ENCODE results near the gene DUS2. TPM values are rescaled to one million over a fixed set of nuclear protein-coding genes. Genes with fewer than 3 reads are reported as not detected.

The DUS2 gene
- total RNA-seq, 1 experiment from 2014 or later = 27.9 TPM

GRCh38 chr16:68013440-68013839 is 9.6 kb upstream of the DUS2 start:
- peaks cover 6% of the 10 kb centered on the region for H3K4me1 Mint-ChIP-seq
- H3K9me3 Mint-ChIP-seq = no peaks in the 10 kb centered on the region
- H3K27ac Mint-ChIP-seq = no peak overlapping the region
- DNase-seq (ENCODE audit: low spot score) (no peak), ATAC-seq (no peak)
- H3K36me3 Mint-ChIP-seq = no peaks in the 10 kb centered on the region
- TF ChIP-seq NFATC4 (CRISPR knock-in tag; IDR thresholded peaks at IDR 0.05) (no peak), ZNF423 (CRISPR knock-in tag; IDR thresholded peaks at IDR 0.05) (0 out of 2 replicates have a peak, but pooled peaks have one; percentile 17)
- H3K27me3 Mint-ChIP-seq (ENCODE audit: low read depth) = no peaks in the 10 kb centered on the region; the same call in 1 of the 2 replicates
- CTCF ChIA-PET = interaction anchor here (0.8 to 1.7 kb wide), 3 partner anchors 19 to 251 kb away, joined by 3 to 5 read pairs (median 3); partner anchors contain the start of gene SLC7A6
- no peak overlapping the region for H3K4me3 Mint-ChIP-seq
- POLR2A ChIA-PET = no interaction called here

GRCh38 chr16:68015681-68016080 is 7.4 kb upstream of the DUS2 start, which contains the start of gene DPEP2NB:
Gene DPEP2NB (minus strand): TSS chr16:68015911. CDS start chr16:68015770, 141 bp downstream.
- ATAC-seq (no peak), DNase-seq (ENCODE audit: low spot score) (no peak)
- H3K9me3 Mint-ChIP-seq = no peaks in the 10 kb centered on the region
- no peaks in the 10 kb centered on the region for H3K4me1 Mint-ChIP-seq
- CTCF ChIA-PET = interaction anchor here (0.9 to 2.7 kb wide), 4 partner anchors 22 to 616 kb away, joined by 3 to 13 read pairs (median 5); no protein-coding TSS in a partner anchor
- no peaks in the 10 kb centered on the region; the same call in 1 of the 2 replicates for H3K27me3 Mint-ChIP-seq (ENCODE audit: low read depth)
- H3K4me3 Mint-ChIP-seq = no peak within 1 kb of the TSS
- TF ChIP-seq FOXP4 (CRISPR knock-in tag; IDR thresholded peaks at IDR 0.05) (no peak), AR (CRISPR knock-in tag; IDR thresholded peaks at IDR 0.05) (no peak), ZNF317 (CRISPR knock-in tag; IDR thresholded peaks at IDR 0.05; ENCODE audit: borderline replicate concordance, low read depth) (no peak), USF2 (CRISPR knock-in tag; IDR thresholded peaks at IDR 0.05) (no peak), ZBTB43 (CRISPR knock-in tag; IDR thresholded peaks at IDR 0.05) (no peak), GABPB1 (CRISPR knock-in tag; IDR thresholded peaks at IDR 0.05) (no peak), ERG (CRISPR knock-in tag; IDR thresholded peaks at IDR 0.05) (no peak)
- POLR2A ChIA-PET = no interaction called here
- peak within 1 kb of the TSS; percentile 10; the same call in 1 of the 2 replicates for H3K27ac Mint-ChIP-seq
- no peaks in the 10 kb centered on the region for H3K36me3 Mint-ChIP-seq

GRCh38 chr16:68019167-68019680 is 3.9 kb upstream of the DUS2 start:
- ATAC-seq (no peak), DNase-seq (ENCODE audit: low spot score) (no peak)
- TF ChIP-seq EMX1 (CRISPR knock-in tag; IDR thresholded peaks at IDR 0.05) = no peak
- TF ChIP-seq JUN (CRISPR knock-in tag; IDR thresholded peaks at IDR 0.05) = no peak
- no peak for TF ChIP-seq TCF7 (CRISPR knock-in tag; IDR thresholded peaks at IDR 0.05; ENCODE audit: low read depth)
- no peak for TF ChIP-seq SOX15 (CRISPR knock-in tag; IDR thresholded peaks at IDR 0.05)
- no peak overlapping the region for H3K4me3 Mint-ChIP-seq
- ChIA-PET CTCF (interaction anchor here (2.5 kb wide), 1 partner anchor 22 kb away, joined by 6 read pairs; no protein-coding TSS in a partner anchor), POLR2A (no interaction called here)
- H3K27ac Mint-ChIP-seq = no peak overlapping the region
- no peaks in the 10 kb centered on the region for H3K9me3 Mint-ChIP-seq
- no peaks in the 10 kb centered on the region; the same call in 1 of the 2 replicates for H3K27me3 Mint-ChIP-seq (ENCODE audit: low read depth)
- H3K36me3 Mint-ChIP-seq = peaks cover 6% of the 10 kb centered on the region; the same call in 1 of the 2 replicates
- peaks cover 13% of the 10 kb centered on the region for H3K4me1 Mint-ChIP-seq
